NCI-H82 treated with DMSO at 0.1 percent for 48 hours (cell line): Measurements from ENCODE around the gene MARCHF9.
A peak's percentile ranks its signal among the peaks of the same experiment; 100 is the strongest.

ENCODE experiments used
- DNase-seq: peaks from one replicate; lab custom pipeline; 2025; ENCODE audit not compliant: unreplicated experiment; lab: John Stamatoyannopoulos, UW

MARCHF9 gene

DNA sequence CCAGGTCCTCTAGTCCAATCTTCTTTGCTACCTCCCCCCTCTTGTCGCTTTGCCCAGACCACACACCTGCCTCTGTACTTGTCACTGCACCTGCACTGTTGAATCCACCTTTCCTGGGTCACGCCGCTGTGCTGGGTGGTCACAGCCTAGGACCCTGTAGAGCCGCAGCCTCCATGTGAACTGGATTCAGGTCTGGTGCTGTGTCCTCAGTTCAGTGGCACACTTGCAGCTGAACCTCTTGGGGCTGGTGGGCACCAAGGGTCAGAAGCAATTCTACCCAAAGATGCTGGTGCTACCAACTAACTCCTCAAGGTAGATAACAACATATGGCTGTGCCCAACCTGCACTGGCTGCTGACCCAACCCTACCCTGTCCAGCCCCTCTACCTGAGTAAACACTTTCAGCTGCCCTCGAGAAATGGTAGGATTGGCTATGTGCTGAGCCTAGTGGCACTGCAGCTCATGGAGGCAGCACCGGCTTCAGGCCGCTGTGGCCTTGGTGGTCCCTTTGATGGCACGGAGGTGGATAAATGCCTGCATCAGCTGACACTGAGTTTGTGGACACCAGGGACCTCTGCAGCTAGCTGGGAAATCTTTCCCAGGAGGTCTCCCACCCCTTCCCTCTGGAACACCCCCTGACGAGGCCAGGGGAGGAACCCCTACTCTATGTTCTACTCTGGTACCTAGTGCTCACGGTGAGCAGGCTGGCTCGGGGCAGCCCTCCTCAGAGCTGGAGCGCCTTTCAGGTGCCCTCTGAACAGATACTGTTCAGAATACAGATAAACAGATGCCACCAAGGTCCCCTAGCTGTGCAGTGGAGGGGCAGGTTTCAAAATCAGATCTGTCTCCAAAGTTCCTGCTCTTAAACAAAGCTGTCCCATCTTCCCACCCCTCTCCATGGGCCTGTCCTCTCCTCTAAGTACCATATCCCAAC is 30.6 kb upstream of the MARCHF9 start:
- no peak for DNase-seq

DNA sequence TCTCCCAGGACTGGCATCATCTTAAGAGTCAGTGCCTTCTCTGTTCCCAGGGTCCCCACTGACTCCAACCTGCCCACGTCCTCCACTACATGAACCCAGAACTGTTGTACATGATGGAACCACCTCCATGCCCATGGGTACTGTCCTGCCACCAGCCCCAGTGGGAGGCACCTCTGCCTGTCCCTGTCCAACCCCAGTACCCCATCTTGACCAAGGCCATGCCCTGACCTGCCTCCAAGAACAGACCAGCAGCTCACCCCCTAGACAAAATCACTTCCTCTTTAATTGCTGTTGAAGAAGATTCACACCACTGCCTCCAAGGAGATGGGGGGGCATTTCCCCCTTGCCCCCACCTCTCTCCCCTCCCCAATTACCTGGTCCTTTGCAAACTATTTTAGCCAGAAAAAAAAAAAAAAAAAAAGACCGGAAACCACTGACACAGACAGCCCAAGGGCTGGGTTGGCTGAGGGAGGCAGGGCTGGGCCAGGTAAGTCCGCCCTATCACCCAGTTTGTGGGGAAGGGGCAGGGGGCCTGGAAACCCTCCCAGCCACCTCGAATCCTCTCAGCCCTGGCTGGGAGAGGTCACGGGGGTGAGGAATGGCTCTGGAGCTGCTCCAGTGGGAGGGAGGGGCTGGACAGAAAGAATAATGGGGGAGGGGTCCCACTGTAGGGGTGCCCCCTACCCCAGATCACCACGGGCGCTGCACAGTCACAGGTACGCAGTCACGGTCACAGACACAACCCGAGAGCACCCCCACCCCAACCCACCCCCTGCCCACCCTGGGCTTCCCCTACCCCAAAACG is 29.8 kb upstream of the MARCHF9 start:
- DNase-seq = no peak

DNA sequence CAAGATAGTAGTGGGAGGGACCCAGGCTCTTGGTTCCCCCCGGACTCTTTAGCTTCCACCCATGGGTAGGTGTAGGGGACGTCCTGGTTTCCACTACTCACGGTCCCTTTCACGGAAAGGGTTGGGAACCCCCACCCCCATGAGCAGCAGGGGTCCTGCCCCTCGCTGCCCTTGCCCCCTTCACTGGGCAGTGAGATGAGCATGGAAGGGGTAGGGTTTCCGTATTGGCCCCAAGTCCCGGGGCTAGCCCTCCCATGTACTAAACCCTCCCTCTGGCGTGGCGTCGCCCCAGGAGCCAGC is 29.1 kb upstream of the MARCHF9 start:
- DNase-seq = no peak

DNA sequence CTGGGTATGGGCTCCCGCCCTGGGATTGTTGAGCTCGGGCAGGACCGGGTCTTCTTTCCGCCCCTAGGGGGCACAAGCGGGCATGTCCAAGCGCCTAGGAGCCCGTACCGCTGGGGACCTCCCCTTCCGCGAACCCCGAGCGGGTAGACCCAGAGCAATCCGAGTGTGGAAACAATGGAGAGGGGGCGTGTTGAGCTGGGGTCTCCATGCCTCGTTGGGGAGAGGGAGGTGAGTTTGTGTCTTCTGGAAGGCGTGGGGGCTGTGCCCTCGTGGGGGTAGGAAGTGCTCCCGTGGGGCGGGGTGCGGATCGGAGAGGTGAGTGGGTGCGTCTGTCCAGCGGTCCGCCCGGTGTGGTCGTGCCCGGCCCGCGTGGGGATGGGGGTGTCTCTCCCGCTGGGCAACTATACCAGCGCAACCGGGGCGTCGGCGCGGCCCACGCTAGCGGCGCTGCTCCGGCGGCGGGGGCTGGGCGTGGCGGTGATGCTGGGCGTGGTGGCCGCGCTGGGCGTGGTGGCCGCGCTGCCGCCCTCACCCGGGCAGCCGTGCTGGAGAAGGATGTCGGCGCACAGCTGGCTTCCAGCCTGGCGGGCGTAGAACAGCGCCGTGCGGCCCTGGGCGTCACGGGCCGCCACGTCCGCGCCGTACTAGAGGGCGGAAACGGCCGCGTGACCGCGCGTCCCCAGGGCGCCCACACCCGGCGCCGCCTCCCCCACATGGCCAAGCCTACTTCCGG is 28.6 kb upstream of the MARCHF9 start:
- DNase-seq = peak; percentile 59

DNA sequence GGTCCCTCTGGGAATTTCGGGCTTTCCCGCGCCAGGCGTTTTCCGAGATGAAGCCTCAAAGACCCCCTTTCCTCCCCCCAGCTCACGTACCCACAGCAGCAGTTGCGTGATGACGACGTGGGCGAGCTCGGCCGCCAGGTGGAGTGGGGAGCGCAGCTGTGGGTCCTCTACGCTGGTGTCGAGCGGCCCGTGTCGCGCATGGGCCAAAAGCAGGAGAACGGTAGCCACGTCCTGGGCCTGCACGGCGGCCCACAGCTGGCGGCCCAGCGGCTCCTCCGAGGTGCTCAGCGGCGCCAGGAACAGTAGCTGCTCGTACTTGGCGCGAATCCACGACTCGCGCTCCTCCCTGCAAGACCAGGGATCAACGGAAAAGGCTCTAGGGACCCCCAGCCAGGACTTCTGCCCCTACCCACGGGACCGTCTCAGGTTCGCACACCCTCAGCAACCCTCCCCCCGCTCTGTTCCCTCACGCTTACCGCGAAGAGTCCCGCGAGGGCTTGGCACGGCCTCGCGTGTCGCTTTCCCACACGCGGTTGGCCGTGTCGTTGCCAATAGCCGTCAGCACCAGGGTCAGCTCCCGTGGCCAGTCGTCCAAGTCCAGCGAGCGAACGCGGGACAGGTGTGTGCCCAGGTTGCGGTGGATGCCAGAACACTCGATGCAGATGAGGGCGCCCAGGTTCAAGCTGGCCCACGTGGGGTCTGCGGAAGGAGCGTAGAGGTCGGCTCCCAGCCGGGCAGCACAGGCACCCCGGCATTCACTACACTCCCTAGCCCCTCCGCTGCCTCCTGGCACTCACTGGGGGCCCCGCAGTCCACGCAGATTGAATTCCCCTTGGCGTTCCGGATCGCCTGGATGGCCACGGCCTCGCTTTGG is 27.8 kb upstream of the MARCHF9 start:
- no peak for DNase-seq

DNA sequence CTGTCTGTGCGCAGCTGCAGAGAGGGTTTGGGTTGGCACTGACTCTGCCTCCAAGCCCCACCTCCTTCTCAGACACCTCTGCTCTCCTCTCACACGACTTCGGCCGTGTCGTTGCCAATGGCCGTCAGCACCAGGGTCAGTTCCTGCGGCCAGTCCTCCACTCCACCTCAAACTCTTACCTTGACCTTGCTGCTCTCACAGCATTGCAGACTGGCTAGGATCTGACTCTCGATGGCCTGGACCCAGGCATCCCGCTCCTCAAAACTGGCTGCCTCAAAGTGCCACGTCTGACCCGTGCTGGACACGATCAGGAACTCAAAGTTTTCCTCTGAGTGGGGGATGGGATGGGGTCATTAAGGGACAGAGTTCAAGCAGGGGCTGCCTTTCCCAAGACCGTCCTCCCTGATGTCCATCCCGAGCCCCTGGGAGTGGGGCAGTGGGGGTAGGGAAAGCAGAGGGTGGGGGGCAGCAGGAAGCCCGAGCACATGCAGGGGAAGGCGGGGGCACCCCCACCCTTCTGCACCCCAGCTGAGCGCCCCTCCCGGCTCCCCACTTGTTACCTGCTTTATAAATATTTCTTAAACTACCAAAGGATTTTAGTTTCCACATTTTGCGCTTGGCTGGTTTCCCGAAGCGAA is 27.0 kb upstream of the MARCHF9 start:
- no peak for DNase-seq

DNA sequence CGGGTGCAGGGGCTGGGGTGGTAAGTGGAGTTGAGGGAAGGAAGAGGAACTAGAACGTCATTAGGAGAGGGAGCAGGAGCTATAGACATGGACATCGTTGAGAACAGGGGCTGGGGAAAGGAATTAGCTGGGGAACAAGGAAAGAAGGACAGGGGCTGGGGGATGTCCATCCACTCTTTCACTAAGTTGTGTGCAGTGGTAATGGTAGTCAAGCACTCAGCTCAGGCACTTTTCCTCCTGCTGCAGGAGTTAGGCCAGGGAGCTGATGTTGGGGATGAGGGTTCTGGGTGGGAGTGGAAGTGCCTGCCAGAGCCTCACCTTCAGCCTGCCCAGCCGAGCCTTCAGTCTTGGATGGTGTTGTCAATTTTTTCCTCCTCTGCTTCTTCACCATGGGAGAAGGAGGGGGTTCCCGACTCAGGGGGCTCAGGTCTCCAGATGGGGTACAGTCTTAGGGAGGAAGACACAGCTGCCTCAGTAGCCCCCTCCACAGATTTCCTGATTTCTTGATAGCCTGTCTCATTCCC is 25.5 kb upstream of the MARCHF9 start:
- no peak for DNase-seq

DNA sequence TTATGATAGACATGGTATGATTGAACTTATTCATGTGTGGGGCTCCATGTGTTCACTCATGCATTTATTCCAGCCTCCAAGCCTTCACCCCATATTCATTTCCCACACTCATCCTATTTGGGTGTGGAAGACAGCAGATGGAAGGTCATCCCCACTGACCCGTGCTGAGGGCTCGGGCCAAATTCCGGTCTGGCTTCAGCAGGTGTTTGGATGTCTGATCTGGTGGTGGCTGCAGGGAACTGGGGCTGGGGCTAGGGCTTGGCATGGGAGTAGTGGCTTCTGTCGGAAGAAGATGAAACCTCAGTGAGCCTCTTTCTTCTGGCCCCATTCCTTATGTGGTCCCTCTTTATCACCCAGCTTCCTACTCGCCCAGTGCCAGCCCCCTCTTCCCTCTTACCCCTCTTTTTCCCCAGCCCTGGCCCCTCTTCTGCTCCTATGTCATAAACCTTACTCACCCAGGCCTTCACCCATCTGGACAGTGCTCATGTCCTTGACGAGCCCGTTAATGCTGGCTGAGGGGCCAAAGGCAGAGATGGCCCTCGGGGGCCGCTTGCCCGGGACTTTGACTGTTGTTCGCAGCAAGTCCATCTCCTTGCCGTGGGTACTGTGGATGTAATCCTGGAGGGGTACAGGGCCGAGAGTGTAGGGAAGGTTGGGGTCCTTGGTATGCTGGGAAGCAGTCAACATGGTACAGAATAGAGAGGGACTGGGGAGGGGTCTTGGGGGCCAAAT is 24.4 kb upstream of the MARCHF9 start:
- DNase-seq = no peak

DNA sequence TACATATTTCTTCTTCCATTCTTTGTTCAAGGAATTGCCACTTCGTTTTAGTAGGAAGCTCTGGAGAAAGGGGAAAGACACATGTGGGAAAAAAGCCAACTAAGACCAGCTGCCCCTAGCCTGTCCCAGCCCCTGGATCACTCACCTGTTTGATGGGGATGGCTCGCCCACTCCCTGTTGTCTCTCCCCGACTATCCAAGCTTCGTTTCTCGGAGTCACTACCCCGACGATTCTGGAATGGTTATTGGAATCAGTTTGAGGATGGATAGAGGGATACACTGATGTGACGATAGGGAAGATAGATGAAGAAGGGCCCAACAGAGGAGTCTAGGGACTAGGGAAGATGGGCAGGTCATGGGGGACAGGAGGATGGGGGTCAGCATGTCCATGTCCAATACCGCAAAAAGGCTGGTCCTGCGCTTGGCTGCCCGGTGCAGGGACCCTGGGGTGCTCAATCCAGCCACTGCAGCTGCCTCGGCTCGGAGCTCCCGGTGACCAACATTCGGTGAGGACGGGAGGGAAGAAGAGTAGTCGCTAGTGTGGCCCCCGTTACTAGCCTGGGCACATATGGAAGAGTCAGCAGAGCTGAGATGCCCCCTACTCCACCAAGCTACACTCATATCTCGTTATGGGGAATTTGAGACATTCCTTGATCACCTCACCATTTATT is 23.4 kb upstream of the MARCHF9 start:
- no peak for DNase-seq

DNA sequence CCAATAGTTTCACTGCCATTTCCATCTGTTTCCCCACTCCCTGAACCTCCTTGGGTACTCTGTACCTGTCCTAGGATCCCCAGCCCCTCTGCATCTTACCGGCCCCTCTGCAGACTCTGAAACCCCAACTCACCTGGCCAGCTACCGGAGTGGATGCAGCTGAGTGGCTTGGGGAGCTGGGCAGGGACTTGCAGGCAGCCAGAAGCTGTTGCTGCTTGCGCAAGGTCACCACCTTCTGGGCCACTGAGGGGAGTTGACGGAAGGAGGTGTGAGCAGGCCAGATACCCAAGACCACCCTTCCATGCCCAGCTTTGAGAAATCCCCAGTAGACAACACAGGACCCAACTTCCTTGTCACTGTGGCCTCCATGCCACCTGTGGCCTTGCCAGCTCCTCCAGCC is 22.6 kb upstream of the MARCHF9 start:
- DNase-seq = no peak

DNA sequence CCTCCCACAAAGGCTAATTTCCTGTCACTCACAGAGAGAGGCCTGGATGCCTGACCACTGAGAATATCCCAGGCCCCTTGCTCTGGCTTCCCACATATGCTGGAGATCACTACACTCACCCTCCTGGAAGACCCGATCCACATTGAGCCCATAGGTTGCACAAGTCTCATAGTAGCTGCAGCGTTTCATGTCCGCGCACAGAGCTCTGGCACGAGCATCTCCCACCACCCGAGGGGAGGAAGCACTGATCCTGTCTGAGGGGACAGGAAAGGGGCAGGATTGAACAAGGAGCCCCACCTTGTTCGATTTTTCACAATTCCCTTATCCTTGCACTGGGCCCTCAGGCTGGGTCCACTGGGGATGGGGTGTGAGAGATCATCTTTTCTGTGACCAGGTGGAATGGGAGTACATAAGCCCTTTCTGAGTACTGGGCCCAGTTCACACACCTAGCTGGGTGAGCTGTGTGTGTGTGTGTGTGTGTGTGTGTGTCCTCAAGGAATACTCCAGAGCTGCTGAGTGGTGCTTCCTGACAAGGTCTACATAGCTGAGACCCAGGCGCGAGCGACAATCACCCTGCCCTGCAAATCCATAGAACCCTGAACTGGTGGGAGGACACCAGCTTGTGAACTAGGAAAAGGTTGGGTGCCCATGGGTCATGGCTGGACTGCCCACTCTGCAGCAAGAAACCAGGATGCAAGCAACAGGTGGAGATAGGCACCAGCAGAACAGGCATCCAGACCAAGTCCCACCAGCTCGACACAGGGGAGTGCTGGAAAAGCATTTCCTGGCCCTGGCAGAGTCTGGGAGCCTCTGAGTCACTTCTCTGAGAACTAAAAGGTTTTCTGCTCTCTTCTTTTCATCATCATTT is 21.9 kb upstream of the MARCHF9 start:
- DNase-seq = no peak

DNA sequence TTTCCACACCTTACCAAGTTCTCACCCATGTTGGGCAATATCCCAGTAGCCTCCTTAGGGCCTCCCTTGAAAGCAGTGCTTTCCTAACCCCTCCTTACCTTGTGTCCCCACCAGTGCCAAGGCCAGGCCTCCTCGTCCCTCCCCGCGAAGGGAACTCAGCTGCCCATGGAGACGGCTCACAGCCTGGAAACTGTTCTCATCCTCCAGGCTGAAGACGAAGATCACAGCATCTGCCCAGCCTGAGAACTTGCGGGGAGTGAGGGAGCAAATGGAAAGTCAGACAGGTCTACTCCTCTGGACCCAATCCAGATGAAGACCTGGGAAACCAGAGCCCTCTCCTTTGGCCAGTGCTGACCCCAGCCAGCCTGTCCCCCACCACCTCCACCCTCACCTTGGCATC is 21.0 kb upstream of the MARCHF9 start:
- DNase-seq = no peak

DNA sequence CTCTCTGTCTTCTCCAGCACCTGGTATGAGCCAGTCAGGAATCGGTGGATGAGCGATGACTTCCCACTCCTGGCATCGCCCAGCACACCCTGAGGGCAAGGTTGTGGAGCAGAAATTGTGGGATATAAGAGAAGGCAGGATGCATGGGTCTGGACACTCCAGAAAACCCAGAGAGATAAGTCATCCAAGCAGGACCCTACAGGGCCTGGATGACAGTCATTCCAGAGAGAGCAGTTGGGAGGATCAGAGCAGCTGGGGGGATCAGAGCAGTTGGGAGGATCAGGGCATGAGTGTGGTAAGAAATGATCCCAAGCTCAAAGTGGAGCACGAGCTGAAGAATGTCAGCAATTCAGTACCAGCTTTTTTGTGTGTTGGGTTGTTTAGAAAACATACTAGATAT is 20.3 kb upstream of the MARCHF9 start:
- DNase-seq = no peak

DNA sequence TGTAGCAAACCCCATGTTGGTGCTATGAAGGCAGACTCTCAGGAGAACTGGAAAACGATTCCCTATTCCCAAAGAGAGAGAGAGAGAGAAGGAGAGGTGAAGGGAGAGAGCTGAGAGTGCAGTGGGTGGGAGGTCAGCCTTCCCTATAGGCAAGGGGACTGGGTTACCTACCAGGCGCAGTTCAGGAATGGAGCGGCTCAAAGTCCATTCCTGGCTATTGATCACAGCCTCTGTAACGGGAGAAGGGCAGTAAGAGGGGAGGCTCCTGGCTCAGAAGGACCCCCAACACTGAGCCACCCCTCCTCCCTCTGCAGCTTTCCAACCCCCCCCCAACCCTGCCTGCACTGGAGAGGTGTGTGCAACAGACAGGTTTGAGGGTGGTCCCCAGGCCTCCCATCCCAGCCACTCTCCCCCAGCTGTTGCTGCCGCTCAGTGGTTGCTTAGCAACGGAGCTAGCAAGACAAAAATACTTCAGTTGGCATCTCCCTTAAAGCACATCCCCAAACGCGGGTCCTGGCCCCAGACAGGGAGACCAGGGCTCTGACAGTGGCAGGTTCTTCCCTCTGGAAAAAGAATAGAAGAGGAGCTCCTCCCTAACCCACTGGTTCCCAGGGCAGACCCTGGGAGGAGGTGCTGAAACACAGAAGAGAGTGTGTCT is 19.6 kb upstream of the MARCHF9 start:
- DNase-seq = no peak

DNA sequence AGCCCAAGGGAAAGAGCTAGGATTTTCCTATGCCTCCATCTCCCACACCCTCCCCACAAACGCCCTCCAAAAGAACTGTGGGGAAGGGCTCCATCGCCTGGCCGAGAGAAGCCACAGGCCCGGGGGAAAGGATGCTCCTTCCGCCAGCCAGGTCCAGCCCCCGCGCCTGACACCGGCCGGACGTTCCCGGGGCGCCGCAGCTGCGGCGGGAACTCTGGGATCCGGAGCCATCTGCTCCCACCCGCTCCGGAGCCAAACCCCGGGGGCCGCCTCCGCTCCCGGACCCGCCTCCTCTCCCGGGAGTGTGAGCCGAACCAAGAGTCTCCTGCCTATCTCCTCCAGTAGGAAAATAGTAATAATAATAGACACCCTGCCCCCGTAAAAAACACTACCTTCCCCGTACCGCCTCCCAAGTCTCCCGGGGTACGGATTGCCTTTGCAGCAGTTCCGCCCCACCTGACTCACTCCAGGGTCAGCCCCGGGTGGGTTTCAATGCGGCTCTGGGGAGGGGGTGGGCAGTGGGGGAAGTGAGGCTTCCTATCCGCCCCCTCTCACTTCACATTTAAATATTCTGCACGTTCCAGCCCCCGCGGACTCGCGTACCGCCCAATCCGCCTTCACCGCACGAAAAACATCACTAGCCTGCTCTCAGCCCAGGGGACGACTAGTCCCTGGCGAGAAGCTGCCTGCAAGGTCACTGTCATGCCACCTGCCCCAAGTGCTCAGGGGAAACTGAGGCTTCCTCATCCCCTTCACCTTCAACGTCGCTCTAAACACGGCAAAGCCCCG is 18.8 kb upstream of the MARCHF9 start:
- DNase-seq = no peak

DNA sequence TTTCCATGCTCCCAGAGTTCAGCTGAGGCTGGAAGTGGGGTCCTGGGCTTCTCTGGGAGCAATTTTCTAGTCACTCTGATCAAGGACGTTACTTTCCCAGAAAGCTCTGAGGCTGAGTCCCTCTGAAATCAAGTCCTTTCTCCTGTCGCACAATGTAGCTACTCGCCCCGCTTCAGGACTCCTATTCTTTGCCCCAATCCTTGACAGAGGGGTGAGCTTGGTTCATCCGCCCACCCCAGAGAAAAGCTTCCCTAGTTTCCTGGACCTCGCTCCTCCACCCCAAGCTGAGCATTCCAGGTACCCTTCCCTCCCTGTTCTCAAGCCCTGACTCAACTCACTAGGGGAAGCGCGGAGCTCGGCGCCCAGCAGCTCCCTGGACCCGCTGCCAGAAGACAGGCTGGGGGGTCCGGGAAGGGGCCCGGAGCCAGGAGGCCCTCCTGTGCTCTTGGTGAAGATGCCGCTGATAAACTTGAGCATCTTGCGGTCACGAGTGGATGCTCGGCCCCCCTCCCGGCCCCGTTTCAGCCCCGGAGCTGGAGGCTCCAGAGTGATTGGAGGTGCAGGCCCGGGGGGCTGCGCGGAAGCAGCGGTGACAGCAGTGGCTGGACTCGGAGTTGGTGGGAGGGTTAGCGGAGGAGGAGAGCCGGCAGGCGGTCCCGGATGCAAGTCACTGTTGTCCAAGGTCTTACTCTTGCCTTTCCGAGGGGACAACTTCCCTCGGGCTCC is 18.0 kb upstream of the MARCHF9 start:
- DNase-seq = no peak
